ENCODE measurements around the gene FAXC.
"Not testable (repeated sequence)": the region's sequence is repeated elsewhere in the genome, so short reads cannot be mapped to it uniquely, and the experiment has no call there.

Gene FAXC

GRCh38 chr6:99344289-99344688, 5.2 kb downstream of the FAXC start:
- in situ Hi-C loops (cut with HindIII; ENCODE audit: low sequenced_read_pairs), result loop anchor here (5.0 kb wide), 1 partner anchor 68 kb away; no protein-coding TSS in a partner anchor

- in situ Hi-C loops (cut with HindIII; ENCODE audit: low sequenced_read_pairs), result loop anchor here (5.0 kb wide), 1 partner anchor 70 kb away; no protein-coding TSS in a partner anchor
Measured at GRCh38 chr6:99341862-99342455, 7.5 kb downstream of the FAXC start.

- in situ Hi-C loops (cut with HindIII; ENCODE audit: low sequenced_read_pairs), result no loop called here
Measured at GRCh38 chr6:99338188-99338587, 11.3 kb downstream of the FAXC start.

GRCh38 chr6:99335298-99335697, 14.2 kb downstream of the FAXC start:
- in situ Hi-C loops (cut with HindIII; ENCODE audit: low sequenced_read_pairs), result not testable (repeated sequence)

GRCh38 chr6:99334526-99335127, 14.8 kb downstream of the FAXC start:
- in situ Hi-C loops (cut with HindIII; ENCODE audit: low sequenced_read_pairs), result no loop called here

- in situ Hi-C loops (cut with HindIII; ENCODE audit: low sequenced_read_pairs), result no loop called here
Measured at GRCh38 chr6:99333068-99333467, 16.4 kb downstream of the FAXC start.

- in situ Hi-C loops (cut with HindIII; ENCODE audit: low sequenced_read_pairs), result no loop called here
Measured at GRCh38 chr6:99331531-99331930, 17.9 kb downstream of the FAXC start.

- in situ Hi-C loops (cut with HindIII; ENCODE audit: low sequenced_read_pairs), result no loop called here
Measured at GRCh38 chr6:99330159-99330558, 19.3 kb downstream of the FAXC start.

- in situ Hi-C loops (cut with HindIII; ENCODE audit: low sequenced_read_pairs), result no loop called here
Measured at GRCh38 chr6:99324996-99325395, 24.5 kb downstream of the FAXC start.

GRCh38 chr6:99318566-99318965, 30.9 kb downstream of the FAXC start:
- in situ Hi-C loops (cut with HindIII; ENCODE audit: low sequenced_read_pairs), result no loop called here

GRCh38 chr6:99312354-99312753, 37.1 kb downstream of the FAXC start:
- in situ Hi-C loops (cut with HindIII; ENCODE audit: low sequenced_read_pairs), result no loop called here

GRCh38 chr6:99310553-99310952, 38.9 kb downstream of the FAXC start:
- in situ Hi-C loops (cut with HindIII; ENCODE audit: low sequenced_read_pairs), result no loop called here

GRCh38 chr6:99309557-99309956, 39.9 kb downstream of the FAXC start:
- in situ Hi-C loops (cut with HindIII; ENCODE audit: low sequenced_read_pairs), result no loop called here

- in situ Hi-C loops (cut with HindIII; ENCODE audit: low sequenced_read_pairs), result no loop called here
Measured at GRCh38 chr6:99308788-99309187, 40.7 kb downstream of the FAXC start.

GRCh38 chr6:99307295-99307907, 42.1 kb downstream of the FAXC start:
- in situ Hi-C loops (cut with HindIII; ENCODE audit: low sequenced_read_pairs), result no loop called here

- in situ Hi-C loops (cut with HindIII; ENCODE audit: low sequenced_read_pairs), result no loop called here
Measured at GRCh38 chr6:99306341-99306740, 43.1 kb downstream of the FAXC start.

- in situ Hi-C loops (cut with HindIII; ENCODE audit: low sequenced_read_pairs), result no loop called here
Measured at GRCh38 chr6:99305021-99305554, 44.4 kb downstream of the FAXC start.

- in situ Hi-C loops (cut with HindIII; ENCODE audit: low sequenced_read_pairs), result no loop called here
Measured at GRCh38 chr6:99297415-99297814, 52.1 kb downstream of the FAXC start.

GRCh38 chr6:99297006-99297405, 52.5 kb downstream of the FAXC start:
- in situ Hi-C loops (cut with HindIII; ENCODE audit: low sequenced_read_pairs), result no loop called here

GRCh38 chr6:99296261-99296660, 53.2 kb downstream of the FAXC start:
- in situ Hi-C loops (cut with HindIII; ENCODE audit: low sequenced_read_pairs), result no loop called here

- in situ Hi-C loops (cut with HindIII; ENCODE audit: low sequenced_read_pairs), result no loop called here
Measured at GRCh38 chr6:99295276-99295675, 54.2 kb downstream of the FAXC start.

- in situ Hi-C loops (cut with HindIII; ENCODE audit: low sequenced_read_pairs), result no loop called here
Measured at GRCh38 chr6:99294786-99295185, 54.7 kb downstream of the FAXC start.
